GM12892 (cell line): ENCODE data around the gene COX10.

Experiments used
- POLR2A ChIP-seq: IDR thresholded peaks from 2 replicates; pipeline ENCODE4 v1.6.1; 2011; ENCODE audit warnings: low read depth, low read length, control low read depth
- POLR2AphosphoS5 ChIP-seq: IDR thresholded peaks from 2 replicates; pipeline ENCODE4 v1.6.1; 2011; ENCODE audit warnings: low read depth, low read length, control low read depth
- TAF1 ChIP-seq: IDR thresholded peaks from 2 replicates; pipeline ENCODE4 v1.6.1; 2011; ENCODE audit warnings: low read depth, mild to moderate bottlenecking, control low read depth, low read length, borderline replicate concordance

- TF ChIP-seq POLR2AphosphoS5 = no peak
- no peak for TF ChIP-seq TAF1
- TF ChIP-seq POLR2A = no peak
Observed at GRCh38 chr17:14209215-14209614, 139.9 kb downstream of the COX10 start.
